Epithelial cell of prostate (primary cell): ENCODE measurements around the gene GALR3.
"Not testable (repeated sequence)": the region's sequence is repeated elsewhere in the genome, so short reads cannot be mapped to it uniquely, and the experiment has no call there.

Experiments used
- DNase-seq: peaks from one replicate; pipeline ENCODE4 v3.0.0-alpha.2; 2011; ENCODE audit warnings: low read depth, low spot score
- H3K27ac ChIP-seq: fragments of 450-650 bp; 2 replicates; pipeline ENCODE4 v1.5.1; 2017; ENCODE audit warnings: mild to moderate bottlenecking

Gene GALR3, protein sequence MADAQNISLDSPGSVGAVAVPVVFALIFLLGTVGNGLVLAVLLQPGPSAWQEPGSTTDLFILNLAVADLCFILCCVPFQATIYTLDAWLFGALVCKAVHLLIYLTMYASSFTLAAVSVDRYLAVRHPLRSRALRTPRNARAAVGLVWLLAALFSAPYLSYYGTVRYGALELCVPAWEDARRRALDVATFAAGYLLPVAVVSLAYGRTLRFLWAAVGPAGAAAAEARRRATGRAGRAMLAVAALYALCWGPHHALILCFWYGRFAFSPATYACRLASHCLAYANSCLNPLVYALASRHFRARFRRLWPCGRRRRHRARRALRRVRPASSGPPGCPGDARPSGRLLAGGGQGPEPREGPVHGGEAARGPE

GRCh38 chr22:37823134-37823985 is at the start of gene GALR3:
Gene GALR3 (plus strand): TSS chr22:37823382. CDS start chr22:37823407, 25 bp downstream.
- no peak within 1 kb of the TSS for H3K27ac ChIP-seq

DNA sequence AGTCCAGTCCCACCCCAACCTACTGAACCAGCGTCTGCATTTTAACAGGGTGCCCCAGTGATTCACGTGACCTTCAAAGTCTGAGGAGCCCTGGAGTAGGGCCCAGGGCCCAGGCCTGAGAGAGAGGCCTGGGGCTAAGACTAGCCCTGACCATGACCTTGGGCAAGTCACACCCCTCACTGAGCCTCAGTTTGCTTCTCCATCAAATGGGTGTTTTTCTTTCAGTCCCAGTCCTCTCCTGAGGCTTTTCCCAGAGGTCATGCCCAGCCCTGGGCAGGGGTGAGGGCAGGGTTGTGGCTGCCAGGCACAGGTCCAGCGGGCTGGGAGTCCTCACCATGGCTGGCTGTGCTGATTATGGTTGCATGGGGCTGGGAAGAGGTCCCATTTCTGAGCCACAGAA is 48.5 kb upstream of the GALR3 start:
- DNase-seq: no peak
- peak overlapping the region; percentile 99 for H3K27ac ChIP-seq

More at GRCh38 chr22:37823134-37823985, at the start of gene GALR3:
- DNase-seq: no peak

GRCh38 chr22:37775785-37776638 is 47.2 kb upstream of the GALR3 start:
- peak overlapping the region; percentile 99 for H3K27ac ChIP-seq
- peak; percentile 91 for DNase-seq

DNA sequence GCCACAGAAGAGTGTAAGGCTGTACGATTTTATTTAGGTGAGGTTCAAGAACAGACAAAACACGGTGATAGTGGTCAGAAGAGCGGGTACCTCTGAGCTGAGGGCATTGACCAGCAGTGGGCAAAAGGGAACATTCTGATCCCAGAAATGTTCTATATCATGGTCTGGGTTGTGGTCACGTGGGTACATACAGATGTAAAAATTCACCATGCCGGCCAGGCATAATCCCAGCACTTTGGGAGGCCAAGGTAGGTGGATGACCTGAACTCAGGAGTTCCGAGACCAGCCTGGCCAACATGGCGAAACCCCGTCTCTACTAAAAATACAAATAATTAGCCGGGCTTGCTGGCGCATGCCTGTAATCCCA is 46.6 kb upstream of the GALR3 start:
- peak overlapping the region; percentile 99 for H3K27ac ChIP-seq
- no peak for DNase-seq

DNA sequence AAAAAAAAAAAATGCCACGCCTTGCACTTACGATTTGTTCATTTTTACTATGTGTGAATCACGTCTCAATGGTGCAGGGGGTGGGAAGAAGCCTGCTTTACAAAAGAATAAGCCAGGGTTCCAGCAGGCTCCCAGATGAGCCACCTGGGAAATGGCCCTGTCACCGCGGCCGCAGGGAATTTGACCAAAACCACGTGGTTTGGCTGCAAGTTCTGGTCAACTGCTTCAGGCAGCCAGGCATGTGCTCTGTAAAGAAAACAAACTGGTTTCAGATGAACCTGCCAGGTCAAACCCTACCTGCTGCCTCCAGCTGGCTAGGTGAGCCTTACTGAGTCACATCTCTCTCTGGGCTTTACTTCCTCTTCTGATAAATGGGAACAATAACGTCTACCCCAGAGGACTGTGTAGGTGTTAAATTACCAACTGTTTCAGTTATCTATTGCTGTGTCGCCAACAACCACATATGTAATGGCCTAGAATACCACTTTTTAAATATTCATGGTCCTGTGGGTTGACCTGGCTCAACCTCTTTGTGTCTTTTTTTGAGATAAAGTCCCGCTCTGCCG is 46.0 kb upstream of the GALR3 start:
- H3K27ac ChIP-seq: peak overlapping the region; percentile 99
- peak; percentile 98 for DNase-seq

GRCh38 chr22:37778370-37779009 is 44.7 kb upstream of the GALR3 start:
- DNase-seq: no peak

DNA sequence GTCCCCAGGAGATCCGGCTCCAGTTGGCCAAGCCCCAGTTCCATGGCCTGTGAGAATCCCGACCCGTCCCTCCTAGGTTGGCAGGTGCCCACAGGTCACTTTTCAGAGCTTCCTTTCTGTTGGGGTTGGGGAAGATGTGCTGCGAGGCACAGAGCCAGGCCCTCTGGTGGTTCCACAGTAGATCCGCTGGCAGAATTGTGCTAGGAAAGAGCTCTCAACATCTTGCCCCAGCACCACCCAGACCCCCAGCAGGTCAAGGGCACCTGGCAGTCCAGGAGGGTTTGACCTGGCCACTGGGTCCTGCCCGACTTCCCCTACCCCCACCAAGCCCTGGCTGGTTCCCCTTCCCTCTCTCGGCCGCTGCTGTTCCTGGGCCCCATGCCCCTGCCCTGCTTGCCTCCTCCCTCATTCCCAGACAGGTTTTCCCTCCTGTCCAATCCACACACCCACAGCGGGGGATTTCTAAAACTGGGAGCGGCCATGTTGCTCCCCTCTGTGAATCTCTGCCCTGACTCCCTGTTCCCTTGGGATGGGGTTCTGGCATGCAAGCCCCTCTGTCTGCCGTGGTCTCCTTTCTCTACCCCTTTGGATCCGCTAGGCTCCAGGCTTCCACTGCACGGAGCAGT is 41.6 kb upstream of the GALR3 start:
- peak overlapping the region; percentile 84 for H3K27ac ChIP-seq
- DNase-seq: no peak

More at GRCh38 chr22:37778370-37779009, 44.7 kb upstream of the GALR3 start:
- peak overlapping the region; percentile 99 for H3K27ac ChIP-seq

DNA sequence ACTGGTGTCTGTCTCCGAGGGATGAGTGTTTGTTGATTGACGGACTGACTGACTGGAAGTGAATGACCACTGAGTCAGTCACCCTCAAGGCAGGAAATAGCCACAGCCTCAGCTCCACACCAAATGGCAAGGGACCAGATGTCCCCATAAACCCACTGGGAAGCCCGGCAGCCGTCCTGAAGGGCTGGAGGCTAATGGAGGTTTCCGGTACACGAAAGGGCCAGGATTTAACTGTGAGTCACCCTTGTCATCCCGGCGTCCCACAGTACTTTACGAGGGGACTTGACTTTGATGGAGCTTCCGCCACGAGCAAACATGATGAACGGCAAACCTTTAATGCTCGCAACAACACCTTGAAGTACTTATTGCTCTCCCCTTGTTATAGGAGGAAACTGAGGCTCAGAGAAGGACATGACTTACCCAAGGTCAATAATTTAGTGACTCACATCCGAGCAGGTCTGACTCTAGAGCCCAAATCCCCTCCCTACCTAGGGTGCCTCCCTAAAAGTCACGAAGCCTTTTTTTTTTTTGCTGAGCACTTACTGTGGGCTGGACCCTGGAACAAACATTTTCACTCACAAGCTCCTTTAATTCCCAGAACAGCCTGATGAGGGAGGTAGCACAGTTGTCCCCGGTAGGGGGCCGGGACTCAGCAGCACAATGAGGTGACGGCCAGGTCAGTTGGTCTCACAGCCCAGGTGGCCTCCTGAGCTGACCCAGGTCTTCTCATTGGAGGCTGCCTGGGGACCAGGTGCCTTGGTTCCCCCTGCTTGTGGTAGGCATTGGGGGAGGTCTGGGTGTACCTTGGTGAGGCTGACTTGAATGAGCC is 40.6 kb upstream of the GALR3 start:
- DNase-seq: no peak

DNA sequence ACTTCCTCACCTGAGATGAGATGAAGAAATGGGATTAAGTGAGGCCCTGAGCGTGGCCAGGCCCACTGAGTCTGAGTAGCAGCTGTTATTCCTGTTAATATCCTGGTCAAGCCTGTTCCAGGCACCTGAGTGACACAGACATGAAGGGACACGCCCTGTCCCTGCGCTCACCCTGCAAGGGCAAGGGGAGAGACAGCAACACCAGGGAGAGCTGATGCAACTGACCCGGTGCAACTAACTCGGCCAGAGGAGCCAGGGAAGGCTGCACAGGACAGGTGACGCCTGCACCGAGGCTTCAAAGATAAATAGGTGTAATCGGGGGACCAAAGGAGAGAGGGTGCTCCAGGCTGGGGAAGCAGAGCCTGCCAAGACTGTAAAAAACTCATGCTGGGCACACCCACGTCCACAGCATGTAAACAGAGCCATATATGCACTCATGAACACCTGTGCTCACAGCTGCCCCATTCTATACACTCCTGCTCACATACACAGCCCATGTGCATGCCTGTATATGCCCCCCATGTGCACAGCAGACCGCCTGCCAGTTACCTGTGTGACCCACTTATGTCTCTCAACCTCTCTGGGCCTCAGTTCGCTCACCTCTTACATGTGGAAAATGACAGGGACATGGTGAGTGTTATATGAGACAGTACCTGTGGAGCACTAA is 38.2 kb upstream of the GALR3 start:
- DNase-seq: peak; percentile 52
- peak overlapping the region; percentile 84 for H3K27ac ChIP-seq

More for the DNA sequence above, 40.6 kb upstream of the GALR3 start:
- peak overlapping the region; percentile 84 for H3K27ac ChIP-seq

DNA sequence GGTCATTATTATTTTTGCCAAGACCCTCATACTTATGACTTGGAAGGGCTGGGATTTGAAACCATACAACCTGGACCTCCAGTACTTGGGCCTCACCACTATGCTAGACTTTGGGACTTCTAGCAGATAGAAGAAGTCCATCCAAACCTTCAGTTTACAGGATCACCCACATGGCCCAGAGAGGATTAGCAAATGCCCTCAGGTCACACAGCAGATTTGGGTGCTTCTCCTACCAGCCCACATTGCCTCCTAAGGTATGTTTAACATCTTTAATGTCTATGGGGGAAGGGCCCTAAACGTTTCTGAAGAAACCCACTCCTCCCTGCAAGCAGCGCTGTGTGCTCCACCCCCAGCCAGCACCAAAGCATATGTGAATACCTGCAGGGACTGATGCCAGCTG is 32.9 kb upstream of the GALR3 start:
- no peak for DNase-seq
- H3K27ac ChIP-seq: no peak overlapping the region

GRCh38 chr22:37792494-37792893 is 30.7 kb upstream of the GALR3 start:
- H3K27ac ChIP-seq: no peak overlapping the region
- DNase-seq: no peak

- no peak for DNase-seq
- H3K27ac ChIP-seq: no peak overlapping the region
Measured at GRCh38 chr22:37794376-37794775, 28.8 kb upstream of the GALR3 start.

GRCh38 chr22:37796079-37796478 is 27.1 kb upstream of the GALR3 start:
- no peak for DNase-seq
- no peak overlapping the region for H3K27ac ChIP-seq

- DNase-seq, H3K27ac ChIP-seq: not testable (repeated sequence)
Measured at GRCh38 chr22:37797259-37797658, 25.9 kb upstream of the GALR3 start.

GRCh38 chr22:37797874-37798500 is 25.2 kb upstream of the GALR3 start:
- no peak overlapping the region for H3K27ac ChIP-seq
- DNase-seq: no peak

DNA sequence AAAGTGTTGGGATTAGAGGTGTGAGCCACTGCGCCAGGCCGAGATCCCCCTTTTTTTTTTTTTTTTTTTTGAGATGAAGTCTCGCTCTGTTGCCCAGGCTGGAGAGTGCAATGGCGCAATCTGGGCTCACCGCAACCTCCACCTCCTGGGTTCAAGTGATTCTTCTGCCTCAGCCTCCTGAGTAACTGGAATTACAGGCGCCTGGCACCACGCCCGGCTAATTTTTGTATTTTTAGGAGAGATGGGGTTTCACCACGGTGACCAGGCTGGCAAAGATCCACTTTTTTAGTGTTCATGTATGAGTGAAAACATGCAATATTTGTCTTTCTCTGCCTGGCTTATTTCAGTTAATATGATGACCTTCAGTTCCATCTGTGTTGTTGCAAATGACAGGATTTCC is 23.2 kb upstream of the GALR3 start:
- H3K27ac ChIP-seq: not testable (repeated sequence)

GRCh38 chr22:37801946-37802309 is 21.3 kb upstream of the GALR3 start:
- DNase-seq: no peak
- no peak overlapping the region for H3K27ac ChIP-seq

More for the DNA sequence above, 23.2 kb upstream of the GALR3 start:
- DNase-seq: not testable (repeated sequence)
